GM12891 (cell line): Measurements from ENCODE around the gene BDH1.

Experiments
- DNase-seq: peaks from one replicate; pipeline ENCODE4 v3.0.0; 2011; ENCODE audit warnings: low spot score; ENCODE audit not compliant: insufficient read length
- FAIRE-seq: peaks from 2 replicates; lab custom pipeline; 2011; peaks lifted over from hg19 to GRCh38; lab: Jason Lieb, UNC
- PAX5 ChIP-seq: IDR thresholded peaks from 2 replicates; pipeline ENCODE4 v1.6.1; 2011; ENCODE audit warnings: low read length, moderate library complexity, mild to moderate bottlenecking; ENCODE audit not compliant: insufficient read depth, severe bottlenecking
- POLR2A ChIP-seq: IDR thresholded peaks from 2 replicates; pipeline ENCODE4 v1.6.1; 2011; ENCODE audit warnings: low read depth, low read length, control low read depth
- POLR2AphosphoS5 ChIP-seq: IDR thresholded peaks from 2 replicates; pipeline ENCODE4 v1.6.1; 2011; ENCODE audit warnings: low read depth, low read length, control low read depth
- POU2F2 ChIP-seq: IDR thresholded peaks from 2 replicates; pipeline ENCODE4 v1.6.1; 2011; ENCODE audit warnings: low read depth, mild to moderate bottlenecking, control low read depth, low read length, moderate library complexity
- SPI1 ChIP-seq: IDR thresholded peaks from 2 replicates; pipeline ENCODE4 v1.6.1; 2011; ENCODE audit warnings: low read depth, low read length, control low read depth
- TAF1 ChIP-seq: IDR thresholded peaks from 2 replicates; pipeline ENCODE4 v1.6.1; 2011; ENCODE audit warnings: low read depth, low read length, control low read depth

BDH1 gene

DNA sequence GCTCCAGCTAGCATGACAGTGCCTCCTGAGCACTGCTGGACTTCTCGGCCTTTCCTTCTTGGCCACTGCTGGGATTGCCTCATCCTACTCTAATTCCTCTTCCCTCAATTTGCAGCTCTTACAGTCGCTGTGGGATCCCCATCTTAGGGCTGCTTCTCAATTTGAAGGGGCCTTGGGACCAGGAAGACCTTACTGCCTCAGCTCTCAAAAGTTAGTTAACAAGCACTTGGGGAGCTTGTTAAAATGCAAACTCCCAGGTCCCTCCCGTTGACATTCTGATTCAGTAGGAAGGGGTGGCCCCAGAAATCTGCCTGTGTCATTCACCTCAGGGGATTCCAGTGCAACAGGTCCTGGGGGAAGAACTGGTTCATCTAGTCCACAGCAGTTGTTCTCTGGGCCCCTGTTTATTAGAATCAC lies 14.8 kb downstream of the BDH1 start:
- no peak for TF ChIP-seq PAX5
- DNase-seq (no peak), FAIRE-seq (no peak)

DNA sequence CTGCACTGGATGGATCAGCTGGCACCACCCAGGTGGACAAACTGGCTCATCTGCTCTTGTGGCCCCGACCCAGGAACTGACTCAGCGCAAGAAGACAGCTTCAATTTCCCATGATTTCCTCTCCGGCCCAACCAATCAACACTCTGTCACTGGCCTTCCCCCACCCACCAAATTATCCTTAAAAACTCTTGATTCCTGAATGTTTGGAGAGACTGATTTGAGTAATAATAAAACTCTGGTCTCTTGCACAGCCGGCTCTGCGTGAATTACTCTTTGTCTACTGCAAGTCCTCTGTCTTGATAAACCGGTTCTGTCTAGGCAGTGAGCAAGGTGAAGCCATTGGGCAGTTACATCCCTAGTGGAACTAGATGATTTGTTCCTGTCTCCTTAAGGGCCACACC lies 16.1 kb downstream of the BDH1 start:
- FAIRE-seq (no peak), DNase-seq (no peak)
- TF ChIP-seq POU2F2 (no peak), SPI1 (no peak), POLR2A (no peak), POLR2AphosphoS5 (no peak), PAX5 (no peak), TAF1 (no peak)

DNA sequence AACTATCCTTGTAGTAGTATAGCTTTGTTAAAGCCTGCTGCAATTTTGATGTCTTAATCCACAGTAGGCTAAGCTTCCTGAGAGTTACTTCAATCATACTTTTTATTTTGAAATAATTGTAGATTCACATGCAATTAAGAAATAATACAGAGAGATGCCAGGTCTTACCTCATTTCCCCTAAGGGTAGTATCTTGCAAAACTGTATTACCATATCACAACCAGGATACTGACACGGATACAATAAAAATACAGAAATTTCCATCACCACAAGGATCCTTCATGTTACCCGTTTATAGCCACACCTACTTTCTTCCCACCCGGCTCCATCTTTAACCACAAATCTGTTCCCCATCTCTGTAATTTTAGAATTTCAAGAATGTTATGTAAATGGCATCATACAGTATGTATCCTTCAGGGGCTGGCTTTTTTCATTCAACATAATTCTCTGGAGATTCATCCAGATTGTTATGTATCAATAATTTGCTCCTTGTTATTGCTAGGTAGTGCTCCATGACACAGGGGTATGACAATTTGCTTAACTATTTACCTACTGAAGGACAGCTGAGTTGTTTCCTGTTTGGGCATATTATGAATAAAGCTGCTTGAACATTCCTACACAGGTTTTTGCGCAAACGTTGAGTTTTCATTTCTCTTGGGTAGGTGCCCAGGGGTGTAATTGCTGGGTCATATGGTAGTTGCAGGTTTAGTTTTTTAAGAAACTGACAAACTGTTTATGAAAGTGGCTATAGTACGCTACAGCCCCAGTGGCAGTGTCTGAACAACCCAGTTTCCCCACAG lies 21.6 kb downstream of the BDH1 start:
- TF ChIP-seq POLR2A: no peak
- no peak for TF ChIP-seq PAX5
- no peak for TF ChIP-seq POU2F2
- no peak for TF ChIP-seq SPI1
- no peak for TF ChIP-seq TAF1
- TF ChIP-seq POLR2AphosphoS5: no peak
- FAIRE-seq: no peak
- no peak for DNase-seq

DNA sequence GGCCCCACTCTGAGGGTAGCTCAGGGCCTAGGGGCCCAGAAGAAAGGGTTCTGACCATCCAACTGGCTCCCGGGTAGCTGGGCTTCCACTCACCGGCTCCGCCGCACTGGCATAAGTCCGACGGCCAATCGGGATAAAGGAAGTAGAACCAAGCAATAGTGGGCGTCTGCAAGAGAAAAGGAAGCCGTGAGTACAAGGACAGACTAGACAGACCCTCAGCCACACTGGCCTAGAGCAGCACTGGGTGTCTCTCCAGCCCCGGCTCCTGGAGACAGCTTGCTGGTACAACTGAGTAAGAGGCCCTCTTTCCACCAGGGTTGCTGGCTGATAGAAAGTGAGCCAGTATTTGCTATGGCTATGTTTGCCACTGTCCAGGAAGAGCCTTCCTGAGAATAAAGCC lies 22.4 kb downstream of the BDH1 start:
- TF ChIP-seq TAF1 (no peak), POU2F2 (no peak), SPI1 (no peak), PAX5 (no peak), POLR2A (no peak)
- no peak for FAIRE-seq
- DNase-seq: no peak

- DNase-seq (no peak), FAIRE-seq (no peak)
- TF ChIP-seq POLR2AphosphoS5: no peak
- TF ChIP-seq POU2F2: no peak
- TF ChIP-seq PAX5: no peak
- TF ChIP-seq POLR2A: no peak
- no peak for TF ChIP-seq TAF1
- no peak for TF ChIP-seq SPI1
Observed at GRCh38 chr3:197532388-197532787, 23.4 kb downstream of the BDH1 start.

DNA sequence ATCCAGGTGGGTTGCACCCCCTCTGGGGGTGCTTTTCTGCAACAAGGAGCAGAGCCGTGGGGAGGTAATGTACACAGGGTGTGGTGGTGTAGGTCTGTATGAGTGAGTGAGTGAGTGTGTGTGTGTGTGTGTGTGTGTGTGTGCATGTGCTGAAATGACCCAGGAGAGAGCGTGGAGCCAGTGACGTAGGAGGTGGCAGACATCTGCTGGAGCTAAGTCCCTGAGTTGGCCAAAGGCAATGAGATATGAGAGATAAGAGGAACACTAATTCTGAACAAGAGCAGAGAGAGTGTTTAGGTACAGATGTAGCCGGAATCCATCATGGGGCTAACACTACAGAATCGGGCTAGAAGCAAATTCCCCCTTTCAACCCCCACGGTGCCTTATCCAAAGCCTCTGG lies 27.6 kb downstream of the BDH1 start:
- no peak for DNase-seq
- TF ChIP-seq POLR2A (no peak), PAX5 (no peak), POU2F2 (no peak), TAF1 (no peak), SPI1 (no peak), POLR2AphosphoS5 (no peak)
- FAIRE-seq: no peak

- no peak for DNase-seq
- FAIRE-seq: no peak
- TF ChIP-seq TAF1: no peak
- TF ChIP-seq POLR2AphosphoS5: no peak
- TF ChIP-seq POLR2A: no peak
- no peak for TF ChIP-seq PAX5
- TF ChIP-seq SPI1: no peak
- no peak for TF ChIP-seq POU2F2
Observed at GRCh38 chr3:197527569-197527968, 28.2 kb downstream of the BDH1 start.

- DNase-seq (no peak), FAIRE-seq (no peak)
- TF ChIP-seq POLR2AphosphoS5: no peak
- no peak for TF ChIP-seq PAX5
- no peak for TF ChIP-seq TAF1
- TF ChIP-seq SPI1: no peak
- TF ChIP-seq POU2F2: no peak
- no peak for TF ChIP-seq POLR2A
Observed at GRCh38 chr3:197525706-197526105, 30.1 kb downstream of the BDH1 start.

GRCh38 chr3:197524128-197524527 lies 31.6 kb downstream of the BDH1 start:
- TF ChIP-seq POU2F2: no peak
- no peak for TF ChIP-seq TAF1
- TF ChIP-seq SPI1: no peak
- TF ChIP-seq POLR2A: no peak
- no peak for TF ChIP-seq POLR2AphosphoS5
- no peak for TF ChIP-seq PAX5
- DNase-seq: no peak
- FAIRE-seq: no peak

DNA sequence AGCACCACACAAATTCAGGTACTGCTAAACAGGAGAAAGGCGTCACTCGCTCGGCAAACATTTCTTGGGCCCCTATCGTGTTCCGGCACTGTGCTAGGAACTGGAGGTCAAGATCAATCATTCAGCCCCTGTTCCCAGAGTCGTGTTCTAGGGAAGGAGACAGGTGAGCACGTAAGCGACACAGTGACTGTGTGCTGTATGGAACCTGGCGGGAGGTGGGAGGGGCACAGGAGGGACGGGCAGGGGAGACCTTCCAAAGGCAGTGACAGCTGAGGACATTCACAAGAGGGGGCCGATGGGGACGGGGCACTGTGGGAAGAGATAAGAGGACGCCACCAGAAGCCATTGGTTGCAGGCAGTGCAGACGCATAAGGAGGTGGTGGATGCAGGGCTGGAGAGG lies 32.2 kb downstream of the BDH1 start:
- TF ChIP-seq POLR2A (no peak), PAX5 (no peak), SPI1 (no peak), POU2F2 (no peak), TAF1 (no peak), POLR2AphosphoS5 (no peak)
- no peak for DNase-seq
- no peak for FAIRE-seq
